Measurements from ENCODE around the gene SLAMF1.
A peak's percentile ranks its signal among the peaks of the same experiment; 100 is the strongest.

SLAMF1 gene

GRCh38 chr1:160680399-160680798 is 33.6 kb upstream of the SLAMF1 start:
- H3K9me3 ChIP-seq: no peaks in the 10 kb centered on the region
- intact Hi-C loops (cut with DNase I; ENCODE audit: low total_unique reads): no loop called here
- H3K4me3 ChIP-seq: no peak overlapping the region
- no peaks in the 10 kb centered on the region for H3K4me1 ChIP-seq
- H3K36me3 ChIP-seq: no peaks in the 10 kb centered on the region
- H3K27me3 ChIP-seq: peaks cover 0 to 15% of the 10 kb centered on the region in 2 donors
- no peak for DNase-seq
- no peak for TF ChIP-seq CTCF (IDR thresholded peaks at IDR 0.05)
- no peak overlapping the region for H3K27ac ChIP-seq

GRCh38 chr1:160679893-160680292 is 33.0 kb upstream of the SLAMF1 start:
- Histone ChIP-seq H3K4me3 (no peak overlapping the region), H3K36me3 (no peaks in the 10 kb centered on the region), H3K4me1 (no peaks in the 10 kb centered on the region), H3K27ac (no peak overlapping the region), H3K27me3 (peaks cover 0 to 15% of the 10 kb centered on the region in 2 donors), H3K9me3 (no peaks in the 10 kb centered on the region)
- no peak for TF ChIP-seq CTCF (IDR thresholded peaks at IDR 0.05)
- intact Hi-C loops (cut with DNase I; ENCODE audit: low total_unique reads): no loop called here
- no peak for DNase-seq

- H3K27me3 ChIP-seq: peaks cover 0 to 15% of the 10 kb centered on the region in 2 donors
- H3K4me3 ChIP-seq: no peak overlapping the region
- no peaks in the 10 kb centered on the region for H3K9me3 ChIP-seq
- no peak for DNase-seq
- TF ChIP-seq CTCF (IDR thresholded peaks at IDR 0.05): no peak
- no peaks in the 10 kb centered on the region for H3K36me3 ChIP-seq
- intact Hi-C loops (cut with DNase I; ENCODE audit: low total_unique reads): no loop called here
- no peak overlapping the region for H3K27ac ChIP-seq
- H3K4me1 ChIP-seq: no peaks in the 10 kb centered on the region
These were observed 30.2 kb upstream of the SLAMF1 start for GRCh38 chr1:160676869-160677597.

- Histone ChIP-seq H3K27me3 (peaks cover 0 to 12% of the 10 kb centered on the region in 2 donors), H3K9me3 (no peaks in the 10 kb centered on the region), H3K27ac (no peak overlapping the region), H3K4me1 (no peaks in the 10 kb centered on the region), H3K36me3 (no peaks in the 10 kb centered on the region), H3K4me3 (no peak overlapping the region)
- peak; percentile 33 to 45 for TF ChIP-seq CTCF (IDR thresholded peaks at IDR 0.05)
- intact Hi-C loops (cut with DNase I; ENCODE audit: low total_unique reads): no loop called here
- DNase-seq: peak; percentile 47 to 71
These were observed 29.0 kb upstream of the SLAMF1 start for GRCh38 chr1:160675641-160676410.

- no peak overlapping the region for H3K27ac ChIP-seq
- TF ChIP-seq CTCF (IDR thresholded peaks at IDR 0.05): no peak
These were observed 27.6 kb upstream of the SLAMF1 start for GRCh38 chr1:160674415-160674814.

More at GRCh38 chr1:160674415-160674814, 27.6 kb upstream of the SLAMF1 start:
- intact Hi-C loops (cut with DNase I; ENCODE audit: low total_unique reads): no loop called here
- no peaks in the 10 kb centered on the region for H3K4me1 ChIP-seq
- peaks cover 0 to 7% of the 10 kb centered on the region in 2 donors for H3K27me3 ChIP-seq
- no peak overlapping the region for H3K4me3 ChIP-seq
- DNase-seq: no peak
- H3K9me3 ChIP-seq: no peaks in the 10 kb centered on the region
- H3K36me3 ChIP-seq: no peaks in the 10 kb centered on the region
